SW480 (cell line): Measurements from ENCODE around the gene SMARCB1.
"Not testable (repeated sequence)": the region's sequence is repeated elsewhere in the genome, so short reads cannot be mapped to it uniquely, and the experiment has no call there.

ENCODE experiments used
- DNase-seq: peaks from one replicate; pipeline ENCODE4 v3.0.0-alpha.2; 2016; ENCODE audit warnings: low spot score

The SMARCB1 gene

DNA sequence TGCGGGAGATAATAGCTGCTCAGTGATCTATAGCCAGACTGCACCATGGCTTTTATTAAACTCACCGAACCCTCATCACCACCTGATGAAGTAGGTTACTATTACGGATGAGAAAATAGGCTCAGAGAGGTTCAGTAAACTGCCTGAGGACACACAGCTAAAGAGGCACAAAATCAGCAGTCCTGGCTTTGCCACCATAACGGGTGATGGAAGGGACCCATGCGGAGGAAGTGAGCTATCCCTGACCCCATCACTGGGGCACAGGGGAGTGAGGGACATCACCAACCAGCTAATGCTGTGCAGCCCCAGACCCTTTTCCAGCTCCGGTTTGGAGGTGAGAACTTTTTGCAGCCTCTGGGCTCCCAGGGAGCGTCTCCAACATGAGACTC lies 59.3 kb downstream of the SMARCB1 start:
- no peak for DNase-seq

DNA sequence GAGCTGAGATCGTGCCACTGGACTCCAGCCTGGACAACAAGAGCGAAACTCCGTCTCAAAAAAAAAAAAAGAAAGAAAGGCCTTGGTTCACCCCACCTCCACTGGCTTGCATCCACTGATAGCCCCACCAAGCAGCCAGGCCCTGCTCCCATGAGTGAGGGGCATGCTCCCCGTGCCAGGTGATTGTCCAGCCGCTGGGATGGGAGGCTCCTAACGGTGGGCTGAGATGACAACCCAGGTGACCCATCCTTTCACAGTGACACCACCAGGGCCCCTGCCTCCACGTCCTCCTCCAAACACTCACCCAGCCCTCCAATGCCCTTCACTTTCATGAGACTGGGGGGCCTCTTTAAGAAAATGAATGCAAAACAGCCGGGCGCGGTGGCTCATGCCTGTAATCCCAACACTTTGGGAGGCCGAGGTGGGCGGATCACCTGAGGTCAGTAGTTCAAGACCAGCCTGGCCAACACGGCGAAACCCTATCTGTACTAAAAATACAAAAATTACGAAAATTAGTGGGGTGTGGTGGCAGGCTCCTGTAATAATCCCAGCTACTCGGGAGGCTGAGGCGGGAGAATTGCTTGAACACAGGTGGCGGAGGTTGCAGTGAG lies 60.6 kb downstream of the SMARCB1 start:
- no peak for DNase-seq

DNA sequence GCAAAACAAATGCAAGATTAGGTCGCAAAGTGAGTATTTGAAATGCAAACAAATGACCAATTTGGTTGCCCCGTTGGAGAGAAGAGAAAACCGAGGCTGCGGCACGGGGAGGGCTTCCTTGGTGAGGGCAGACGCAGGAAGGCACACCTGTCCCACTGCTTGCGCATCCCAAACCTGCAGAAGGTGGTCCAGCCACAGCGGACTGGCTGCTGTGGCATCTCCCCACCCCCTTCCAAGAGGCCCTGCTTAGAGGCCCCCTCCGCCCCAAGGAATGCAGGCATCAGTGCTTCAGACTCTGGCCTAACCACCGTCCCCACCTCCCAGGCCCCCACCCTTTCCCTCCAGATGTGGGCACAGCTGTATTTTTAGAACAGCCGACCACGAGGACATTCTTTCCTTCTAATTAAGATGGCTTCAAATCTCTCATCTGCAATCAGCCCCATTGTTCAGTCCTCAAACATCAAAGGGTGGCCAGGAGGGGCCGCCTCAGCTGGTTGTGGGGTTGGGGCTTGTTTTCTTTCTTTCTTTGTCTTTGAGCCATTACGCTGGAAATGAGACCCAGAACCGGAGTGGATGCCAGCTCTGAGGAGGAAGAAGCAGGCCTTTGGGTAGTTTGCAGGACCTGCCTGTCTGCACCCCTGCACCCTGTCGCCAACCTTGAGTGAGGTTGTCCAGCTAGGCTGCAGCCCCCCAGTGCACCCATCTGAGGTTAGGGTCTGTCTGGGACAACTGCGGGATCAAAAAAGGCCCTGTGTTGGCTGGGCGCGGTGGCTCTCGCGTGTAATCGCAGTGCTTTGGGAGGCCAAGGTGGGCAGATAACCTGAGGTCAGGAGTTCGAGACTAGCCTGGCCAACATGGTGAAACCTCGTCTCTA lies 61.5 kb downstream of the SMARCB1 start:
- no peak for DNase-seq

DNA sequence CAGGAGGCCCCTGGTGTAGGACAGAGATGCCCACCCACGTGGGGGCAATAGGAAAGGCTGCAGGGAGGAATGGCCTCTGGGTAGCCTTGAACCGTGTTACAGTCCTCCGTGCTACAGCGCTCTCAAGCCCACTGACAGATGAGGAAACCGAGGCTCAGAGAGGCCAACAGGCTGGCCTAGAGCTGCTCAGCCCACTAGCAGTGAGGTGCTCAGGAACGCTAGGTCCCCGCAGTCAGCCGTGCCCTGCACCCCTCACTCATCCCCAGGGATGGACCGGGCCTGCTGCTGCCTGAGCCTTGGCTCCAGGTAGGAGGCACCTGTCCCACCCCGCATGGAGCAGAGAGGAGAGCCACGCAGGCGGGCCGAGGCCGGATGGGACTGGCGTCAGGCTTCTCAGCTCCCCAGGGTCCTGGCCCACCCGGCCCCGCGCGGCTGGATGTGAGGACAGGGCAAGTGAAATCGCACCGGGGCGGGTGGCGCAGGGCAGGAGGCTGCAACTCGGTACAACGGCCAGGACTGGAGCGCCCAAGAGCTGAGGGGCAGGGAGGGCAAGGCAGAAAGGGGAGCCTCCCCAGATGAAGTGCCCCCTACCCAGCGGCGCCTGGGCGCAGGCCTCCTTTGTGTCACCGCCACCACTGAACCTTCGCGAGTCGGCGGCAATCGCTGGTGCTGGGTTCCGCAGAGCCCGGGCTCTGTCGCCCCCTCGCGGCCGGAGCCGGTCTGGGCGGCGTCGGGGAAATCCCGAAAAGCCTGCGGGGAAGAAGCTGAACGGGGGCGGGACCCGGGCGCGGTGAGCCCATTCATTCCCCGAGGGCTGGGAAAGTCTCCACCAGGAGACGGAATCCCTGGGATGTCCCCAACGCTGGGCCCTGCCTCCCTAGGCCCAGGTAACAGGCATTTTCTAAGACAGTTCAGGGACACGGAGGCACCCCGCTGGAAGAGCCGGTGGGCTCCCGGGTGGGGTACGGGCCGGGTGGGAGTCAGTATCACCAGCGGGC lies 62.5 kb downstream of the SMARCB1 start:
- DNase-seq = peak; percentile 62

DNA sequence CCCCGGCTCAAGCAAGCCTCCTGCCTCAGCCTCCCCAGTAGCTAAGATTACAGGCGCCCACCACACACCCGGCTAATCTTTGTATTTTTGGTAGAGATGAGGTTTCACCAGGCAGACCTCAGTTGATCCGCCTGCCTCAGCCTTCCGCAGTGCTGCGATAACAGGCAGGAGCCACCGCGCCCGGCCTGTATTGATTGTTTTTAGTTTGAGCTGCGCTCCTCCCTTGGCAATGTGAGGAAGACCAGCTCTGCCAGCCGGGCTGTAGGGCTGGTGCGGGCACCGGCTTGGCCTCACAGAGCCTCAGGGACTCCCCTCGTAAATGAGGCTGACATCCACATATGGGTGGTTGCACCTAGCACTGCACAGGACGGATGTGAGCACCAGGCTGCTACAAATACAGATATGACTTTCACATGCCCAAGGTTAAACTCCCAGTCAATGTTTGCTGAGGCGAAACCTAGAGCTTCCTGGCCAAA lies 63.4 kb downstream of the SMARCB1 start:
- no peak for DNase-seq

DNA sequence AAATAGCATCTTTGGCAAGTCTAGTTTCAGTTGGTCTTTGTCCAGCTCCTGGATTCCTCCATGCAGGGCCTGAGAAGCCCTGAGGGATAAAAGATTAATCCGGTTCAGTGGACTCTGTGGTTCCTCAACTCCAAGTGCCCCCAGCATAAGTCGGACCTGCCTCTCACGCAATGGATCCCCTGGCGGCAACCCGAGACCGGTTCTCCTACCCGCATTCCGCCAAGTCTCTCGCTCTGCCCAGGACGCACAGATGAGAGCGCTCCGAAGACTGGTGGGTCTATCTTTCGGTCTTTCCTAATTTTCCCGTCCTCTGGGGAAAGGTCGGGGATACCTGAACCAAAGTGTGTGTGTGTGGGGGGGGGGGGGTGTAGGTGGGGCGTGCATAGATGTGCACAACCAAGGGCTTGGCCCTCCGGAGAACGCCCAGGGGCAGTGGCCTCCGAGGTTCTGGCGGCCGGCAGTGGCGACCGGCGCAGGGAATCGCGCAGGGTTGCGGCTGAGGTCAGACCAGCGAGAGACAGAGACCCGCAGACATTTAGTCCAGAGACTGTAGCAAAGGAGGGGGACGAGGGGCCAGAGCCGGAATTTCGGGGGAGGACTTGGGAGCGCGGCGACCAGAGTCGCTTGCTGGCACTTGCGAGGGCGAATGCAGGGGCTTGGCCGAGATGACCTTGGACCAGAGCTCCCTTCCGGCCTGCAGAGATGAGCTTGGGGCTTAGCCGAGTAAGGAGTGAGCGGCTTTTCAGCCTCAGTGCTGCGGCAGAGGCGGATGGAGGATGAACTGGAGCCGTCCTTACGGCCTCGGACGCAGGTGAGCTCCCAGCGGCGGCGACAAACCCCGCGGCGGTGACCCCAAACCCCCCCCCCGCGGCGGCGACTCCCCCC lies 70.2 kb downstream of the SMARCB1 start:
- peak; percentile 67 for DNase-seq

DNA sequence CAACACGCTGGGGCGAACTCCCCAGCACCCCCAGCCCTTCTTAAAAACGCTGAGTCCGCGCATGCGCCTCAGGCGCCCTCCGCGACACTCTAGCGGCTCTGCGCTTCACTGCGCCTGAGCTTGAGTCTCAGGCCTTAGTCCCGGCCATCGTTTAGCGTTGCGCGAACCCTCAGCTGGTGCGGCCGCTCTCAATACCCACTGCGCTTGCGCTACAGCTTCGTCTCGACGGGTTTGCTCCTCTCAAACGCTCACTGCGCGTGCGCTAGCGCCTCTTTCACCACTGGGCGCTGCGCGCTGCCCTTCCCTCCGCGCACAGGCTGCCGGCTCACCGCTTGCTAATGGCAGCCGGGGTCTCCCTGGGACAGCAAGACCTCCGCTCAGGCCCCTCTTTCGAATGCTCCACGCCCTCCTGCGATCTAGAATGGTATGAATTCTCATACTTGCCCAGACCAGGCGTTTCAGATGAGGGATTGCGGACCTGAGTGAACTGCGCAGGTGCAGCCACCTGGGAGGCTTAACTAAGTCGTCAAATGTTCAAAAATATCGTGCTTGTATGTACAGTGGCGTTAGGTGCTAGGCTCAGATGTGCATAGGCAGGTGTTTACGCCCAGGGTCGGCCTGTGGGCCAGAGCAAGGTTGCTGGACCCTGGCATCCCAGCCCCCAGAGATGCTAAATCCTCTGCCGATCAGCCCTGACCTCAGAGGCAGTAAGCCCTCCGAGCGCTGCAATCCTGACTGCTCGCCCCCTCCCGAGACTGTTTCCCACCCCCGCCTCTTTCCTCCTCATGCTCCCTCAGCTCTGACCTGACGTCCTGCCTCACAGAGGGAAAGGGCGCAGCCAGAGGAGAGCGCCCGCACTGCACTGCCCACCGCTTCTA lies 71.1 kb downstream of the SMARCB1 start, which contains the start of gene SLC2A11:
TSS of gene SLC2A11 (plus strand) at position 270 of the 878 bp plus-strand sequence. CDS start at position 395, 125 bp downstream.
- DNase-seq = peak; percentile 95

DNA sequence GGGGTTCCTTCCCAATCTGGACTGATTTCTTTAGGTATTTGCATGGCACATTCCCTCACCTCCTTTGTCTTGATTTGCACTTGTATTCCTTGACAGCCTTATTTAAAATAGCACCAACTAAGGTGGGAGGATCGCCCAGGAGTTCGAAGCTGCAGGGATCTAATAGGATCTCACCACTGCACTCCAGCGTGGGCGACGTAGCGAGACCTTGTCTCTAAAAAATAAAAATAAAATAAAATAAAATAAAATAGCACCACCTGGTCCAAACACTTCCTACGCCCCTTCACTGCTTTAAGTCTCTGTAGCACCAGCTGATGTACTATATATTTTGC lies 71.7 kb downstream of the SMARCB1 start:
- DNase-seq = no peak

DNA sequence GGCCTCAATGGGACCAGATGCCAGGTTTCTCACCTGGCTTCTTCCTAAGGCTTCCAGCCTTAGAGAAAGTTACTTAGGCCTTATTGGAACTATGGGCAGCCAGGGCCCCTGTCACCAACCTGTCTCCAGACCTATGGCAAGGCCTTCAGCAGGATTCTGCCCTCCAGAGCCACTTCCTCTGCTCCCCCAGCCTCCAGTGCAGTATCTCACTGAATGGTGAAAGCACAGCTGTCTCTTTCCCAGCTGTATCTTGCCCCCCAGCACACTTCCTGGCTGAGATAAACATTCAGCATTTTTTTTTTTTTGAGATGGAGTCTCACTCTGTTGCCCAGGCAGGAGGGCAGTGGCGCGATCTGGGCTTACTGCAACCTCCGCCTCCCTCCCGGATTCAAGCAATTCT lies 72.4 kb downstream of the SMARCB1 start:
- DNase-seq = no peak

DNA sequence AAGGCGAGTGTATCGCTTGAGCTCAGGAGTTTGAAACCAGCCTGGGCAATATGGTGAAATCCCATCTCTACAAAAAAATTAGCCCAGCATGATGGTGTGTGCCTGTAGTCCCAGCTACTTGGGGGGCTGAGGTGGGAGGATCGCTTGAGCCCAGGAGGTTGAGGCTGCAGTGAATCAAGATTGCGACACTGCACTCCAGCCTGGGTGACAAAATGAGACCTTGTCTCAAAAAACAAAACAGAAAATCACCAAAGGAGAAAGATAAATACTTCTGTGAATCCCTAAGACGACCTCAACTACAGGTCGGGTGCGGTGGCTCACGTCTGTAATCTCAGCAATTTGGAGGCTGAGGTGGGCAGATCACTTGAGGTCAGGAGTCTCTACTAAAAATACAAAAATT lies 73.4 kb downstream of the SMARCB1 start:
- not testable (repeated sequence) for DNase-seq

DNA sequence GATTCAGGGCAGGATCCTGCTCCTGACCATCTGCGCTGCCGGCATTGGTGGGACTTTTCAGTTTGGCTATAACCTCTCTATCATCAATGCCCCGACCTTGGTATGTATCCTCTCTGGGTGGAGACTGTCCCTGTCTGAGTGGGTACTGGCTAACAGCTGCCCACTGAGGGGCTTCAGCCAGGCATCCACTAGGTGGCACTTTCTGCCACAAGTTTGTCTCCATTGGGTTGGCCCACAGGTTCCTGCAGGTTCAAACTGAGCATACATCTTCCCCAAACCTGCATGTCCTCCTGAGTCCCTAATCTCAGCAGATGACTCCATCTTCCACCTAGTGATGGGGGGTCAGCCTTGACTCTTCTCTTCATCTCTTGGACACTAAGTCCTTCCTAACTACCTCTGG lies 75.3 kb downstream of the SMARCB1 start:
- peak; percentile 46 for DNase-seq

DNA sequence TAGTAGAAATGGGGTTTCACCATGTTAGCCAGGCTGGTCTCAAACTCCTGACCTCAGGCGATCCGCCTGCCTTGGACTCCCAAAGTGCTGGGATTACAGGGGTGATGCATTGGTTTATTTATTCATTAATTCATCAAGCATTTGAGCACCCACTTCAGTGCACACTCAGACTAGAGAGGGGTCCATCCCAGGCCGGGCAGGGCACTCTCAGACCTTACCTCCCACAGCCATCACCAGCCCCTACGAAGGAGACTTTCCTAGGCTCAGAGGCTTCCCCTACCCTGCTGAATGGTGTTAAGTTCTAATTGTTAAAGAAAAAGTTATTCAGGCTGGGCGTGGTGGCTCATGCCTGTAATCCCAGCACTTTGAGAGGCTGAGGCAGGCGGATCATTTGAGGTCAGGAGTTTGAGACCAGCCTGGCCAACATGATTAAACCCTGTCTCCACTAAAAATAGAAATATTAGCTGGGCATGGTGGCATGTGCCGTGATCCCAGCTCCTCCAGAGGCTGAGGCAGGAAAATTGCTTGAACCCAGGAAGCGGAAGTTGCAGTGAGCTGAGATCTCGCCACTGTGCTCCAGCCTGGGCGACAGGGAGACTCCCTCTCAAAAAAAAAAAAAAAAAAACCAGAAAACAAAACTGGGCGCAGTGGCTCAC lies 77.9 kb downstream of the SMARCB1 start:
- not testable (repeated sequence) for DNase-seq

DNA sequence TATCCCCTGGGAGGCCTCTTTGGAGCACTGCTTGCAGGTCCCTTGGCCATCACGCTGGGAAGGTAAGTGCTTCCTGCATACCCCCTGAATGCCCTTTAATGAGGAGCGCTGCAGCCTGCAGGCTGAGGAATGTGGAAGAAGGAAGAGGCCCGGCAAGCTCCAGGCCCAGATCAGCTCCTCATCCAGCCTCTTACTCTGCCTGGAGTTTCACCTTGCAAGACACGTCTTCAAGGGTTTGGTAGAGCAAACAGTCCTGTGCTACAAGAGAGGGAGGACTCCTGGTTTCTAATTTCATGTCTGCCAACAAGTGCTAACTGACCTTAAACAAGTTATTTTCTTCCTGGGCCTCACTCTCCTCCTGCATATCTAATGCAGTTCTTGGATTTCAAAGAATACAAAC lies 81.8 kb downstream of the SMARCB1 start:
- no peak for DNase-seq

DNA sequence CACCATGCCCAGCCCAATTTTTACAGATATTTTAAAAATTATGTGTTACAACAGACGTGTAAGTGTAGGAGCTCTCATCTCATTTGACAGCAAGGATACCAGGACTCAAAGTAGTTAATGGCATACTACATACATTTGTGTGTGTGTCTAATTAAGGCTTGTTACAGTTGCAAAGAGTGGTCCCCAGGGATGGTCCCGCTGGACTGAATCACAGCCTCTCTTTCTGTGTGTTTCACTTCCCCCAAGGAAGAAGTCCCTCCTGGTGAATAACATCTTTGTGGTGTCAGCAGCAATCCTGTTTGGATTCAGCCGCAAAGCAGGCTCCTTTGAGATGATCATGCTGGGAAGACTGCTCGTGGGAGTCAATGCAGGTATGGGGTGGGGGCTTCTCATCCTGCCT lies 88.1 kb downstream of the SMARCB1 start:
- no peak for DNase-seq

DNA sequence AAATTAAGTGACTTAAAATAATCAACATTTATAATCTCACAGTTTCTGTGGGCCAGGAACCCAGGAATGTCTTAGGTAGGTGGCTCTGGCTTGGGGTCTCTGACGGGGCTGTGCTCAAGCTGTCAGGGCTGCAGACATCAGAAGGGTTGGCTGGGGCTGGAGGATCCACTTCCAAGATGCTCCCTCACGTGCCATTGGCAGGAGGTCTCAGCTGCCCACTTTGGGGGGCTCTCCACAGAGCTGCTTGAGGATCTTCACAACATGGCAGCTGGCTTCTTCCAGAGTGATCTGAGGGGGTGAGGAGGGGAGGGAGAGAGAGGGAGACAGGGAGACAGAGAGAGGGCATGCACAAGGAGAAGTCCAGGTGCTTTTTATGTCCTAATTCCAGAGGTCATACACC lies 89.0 kb downstream of the SMARCB1 start:
- DNase-seq = no peak

DNA sequence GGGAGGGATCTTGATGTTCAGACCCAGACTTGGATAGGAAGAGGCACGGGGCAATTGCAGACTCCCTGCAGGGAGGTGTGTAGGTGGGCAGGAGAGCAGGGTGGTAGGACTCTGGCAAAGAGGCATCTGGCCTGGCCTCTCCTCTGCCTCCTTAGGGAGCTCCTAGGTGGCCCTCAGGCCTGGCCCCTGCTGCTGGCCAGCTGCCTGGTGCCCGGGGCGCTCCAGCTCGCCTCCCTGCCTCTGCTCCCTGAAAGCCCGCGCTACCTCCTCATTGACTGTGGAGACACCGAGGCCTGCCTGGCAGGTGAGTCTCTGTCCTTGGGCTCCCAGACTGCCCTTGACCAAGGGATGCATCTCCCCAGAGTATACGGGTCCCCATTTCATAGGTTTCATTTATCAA lies 90.8 kb downstream of the SMARCB1 start:
- no peak for DNase-seq

DNA sequence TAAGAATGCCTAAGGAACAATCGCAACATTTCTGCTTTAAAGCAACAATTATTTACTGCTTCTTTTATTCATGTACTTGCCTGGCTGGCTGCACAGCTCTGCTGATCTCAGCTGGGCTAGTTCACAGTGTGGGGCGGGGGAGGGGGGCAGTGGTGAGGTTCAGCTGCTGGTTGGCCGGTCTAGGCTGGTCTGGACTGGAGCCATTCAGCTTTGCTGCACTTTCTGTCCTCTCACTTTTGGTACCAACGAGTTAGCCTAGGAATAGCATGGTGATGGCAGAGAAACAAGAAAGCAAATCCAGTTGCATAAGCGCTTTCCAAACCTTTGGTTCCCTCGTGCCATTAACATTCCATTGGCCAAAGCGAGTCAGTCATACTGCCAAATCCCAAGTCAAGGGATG lies 91.5 kb downstream of the SMARCB1 start:
- no peak for DNase-seq

DNA sequence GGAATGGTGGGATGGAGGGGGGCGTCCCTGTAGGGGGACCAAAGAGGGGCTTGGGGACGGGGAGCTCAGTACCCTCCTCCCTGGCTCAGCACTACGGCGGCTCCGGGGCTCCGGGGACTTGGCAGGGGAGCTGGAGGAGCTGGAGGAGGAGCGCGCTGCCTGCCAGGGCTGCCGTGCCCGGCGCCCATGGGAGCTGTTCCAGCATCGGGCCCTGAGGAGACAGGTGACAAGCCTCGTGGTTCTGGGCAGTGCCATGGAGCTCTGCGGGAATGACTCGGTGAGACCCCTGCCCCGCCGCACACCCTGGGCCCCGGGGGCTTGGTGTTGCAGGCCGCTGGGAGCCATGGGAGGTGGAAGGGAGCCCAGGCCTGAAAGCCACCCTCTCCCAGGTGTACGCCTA lies 95.6 kb downstream of the SMARCB1 start:
- no peak for DNase-seq

DNA sequence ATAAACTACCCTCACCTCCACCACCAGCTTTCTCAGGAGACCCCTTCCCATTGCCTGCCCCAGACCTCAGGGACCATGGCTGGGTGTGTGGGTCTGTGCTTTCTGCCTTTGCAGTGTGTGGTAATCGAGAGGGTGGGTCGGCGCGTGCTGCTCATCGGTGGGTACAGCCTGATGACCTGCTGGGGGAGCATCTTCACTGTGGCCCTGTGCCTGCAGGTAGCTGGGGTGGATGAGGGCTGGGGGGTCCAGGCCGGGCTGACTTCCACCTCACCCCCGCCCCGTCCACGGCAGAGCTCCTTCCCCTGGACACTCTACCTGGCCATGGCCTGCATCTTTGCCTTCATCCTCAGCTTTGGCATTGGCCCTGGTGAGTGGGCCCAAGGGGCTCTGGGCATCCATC lies 96.9 kb downstream of the SMARCB1 start:
- DNase-seq = no peak

DNA sequence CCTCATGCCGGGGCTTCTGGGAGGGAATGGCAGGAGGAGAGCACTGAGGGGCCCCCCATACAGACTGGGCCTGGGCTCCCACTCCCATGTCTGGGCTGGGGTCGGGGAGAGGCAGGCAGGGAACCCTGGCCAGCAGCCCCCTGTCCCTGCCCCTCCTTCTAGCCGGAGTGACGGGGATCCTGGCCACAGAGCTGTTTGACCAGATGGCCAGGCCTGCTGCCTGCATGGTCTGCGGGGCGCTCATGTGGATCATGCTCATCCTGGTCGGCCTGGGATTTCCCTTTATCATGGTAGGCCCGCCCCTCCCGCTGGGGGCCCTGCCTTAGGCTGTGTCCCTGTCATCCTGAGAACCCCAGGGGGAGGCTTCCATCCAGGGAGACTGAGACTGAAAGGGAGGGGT lies 97.4 kb downstream of the SMARCB1 start:
- DNase-seq = no peak
